ENCODE data around the gene PFKM.

DNA sequence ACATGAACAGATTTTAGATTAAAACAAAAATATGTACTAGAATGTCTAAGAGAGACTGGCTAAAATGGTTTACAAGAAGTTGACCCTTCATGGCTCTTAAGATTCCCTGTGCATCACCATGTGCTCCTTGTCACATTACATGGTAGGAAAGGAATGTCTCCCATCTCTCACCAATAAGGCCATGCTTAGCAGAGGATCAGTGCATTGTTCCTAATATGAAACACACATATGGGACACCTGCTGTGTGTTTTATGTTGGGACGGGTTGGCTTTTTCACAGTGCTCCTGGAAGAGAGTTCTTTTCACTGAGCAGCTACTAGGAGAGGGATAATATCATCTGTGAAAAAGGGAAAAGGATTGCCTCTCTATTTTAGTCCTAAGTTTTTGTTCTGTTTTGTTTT is 9.6 kb downstream of the PFKM start:
- TF ChIP-seq MXI1 (IDR thresholded peaks at IDR 0.05; ENCODE audit: borderline replicate concordance, low read depth, low read length) (no peak; the same call in 1 of the 2 replicates), MAZ (IDR thresholded peaks at IDR 0.05; ENCODE audit: borderline replicate concordance, low read depth, low read length) (no peak), POLR2A (IDR thresholded peaks at IDR 0.05; ENCODE audit: low read depth, low read length) (no peak), RAD21 (IDR thresholded peaks at IDR 0.05; ENCODE audit: low read length) (no peak), MAFK (IDR thresholded peaks at IDR 0.05; ENCODE audit: low read depth, low read length) (no peak)
- TF ChIP-seq, protein P1, sequence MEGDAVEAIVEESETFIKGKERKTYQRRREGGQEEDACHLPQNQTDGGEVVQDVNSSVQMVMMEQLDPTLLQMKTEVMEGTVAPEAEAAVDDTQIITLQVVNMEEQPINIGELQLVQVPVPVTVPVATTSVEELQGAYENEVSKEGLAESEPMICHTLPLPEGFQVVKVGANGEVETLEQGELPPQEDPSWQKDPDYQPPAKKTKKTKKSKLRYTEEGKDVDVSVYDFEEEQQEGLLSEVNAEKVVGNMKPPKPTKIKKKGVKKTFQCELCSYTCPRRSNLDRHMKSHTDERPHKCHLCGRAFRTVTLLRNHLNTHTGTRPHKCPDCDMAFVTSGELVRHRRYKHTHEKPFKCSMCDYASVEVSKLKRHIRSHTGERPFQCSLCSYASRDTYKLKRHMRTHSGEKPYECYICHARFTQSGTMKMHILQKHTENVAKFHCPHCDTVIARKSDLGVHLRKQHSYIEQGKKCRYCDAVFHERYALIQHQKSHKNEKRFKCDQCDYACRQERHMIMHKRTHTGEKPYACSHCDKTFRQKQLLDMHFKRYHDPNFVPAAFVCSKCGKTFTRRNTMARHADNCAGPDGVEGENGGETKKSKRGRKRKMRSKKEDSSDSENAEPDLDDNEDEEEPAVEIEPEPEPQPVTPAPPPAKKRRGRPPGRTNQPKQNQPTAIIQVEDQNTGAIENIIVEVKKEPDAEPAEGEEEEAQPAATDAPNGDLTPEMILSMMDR (conservative IDR thresholded peaks at IDR 0.05; ENCODE audit: low read depth, low read length), result no peak
